Measurements from ENCODE around the gene SPATA19.

Gene SPATA19

DNA sequence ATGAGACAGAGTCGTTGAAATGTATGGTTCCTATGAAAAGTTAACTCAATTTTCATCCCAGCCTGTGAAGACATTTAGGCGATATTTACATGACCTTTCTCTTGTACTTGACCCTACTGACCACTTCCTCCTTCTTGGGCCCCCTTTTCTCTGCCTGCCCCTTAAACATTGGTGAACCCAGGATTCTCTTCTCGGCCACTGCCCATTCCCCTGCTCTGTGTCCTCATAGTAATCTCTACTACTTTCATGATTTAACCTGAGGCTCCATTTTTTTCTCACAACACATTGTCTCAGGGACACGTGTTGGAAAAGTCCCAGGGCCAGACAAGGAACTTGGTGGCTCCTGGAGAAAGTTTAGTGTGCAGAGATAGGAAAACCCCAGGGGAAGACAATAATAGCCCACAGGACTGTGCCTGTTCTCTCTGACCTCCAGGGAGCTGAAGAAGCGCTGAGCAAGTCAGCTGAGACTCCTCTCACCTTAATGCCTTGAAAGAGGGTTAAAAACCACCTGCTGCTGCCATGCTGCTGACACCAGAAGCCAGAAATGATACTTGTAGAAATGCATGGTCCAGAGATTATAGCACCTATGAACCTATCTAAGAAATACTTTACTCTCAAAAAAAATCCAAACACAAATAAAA lies 42.5 kb upstream of the SPATA19 start (continued):
- TF ChIP-seq, protein P1, sequence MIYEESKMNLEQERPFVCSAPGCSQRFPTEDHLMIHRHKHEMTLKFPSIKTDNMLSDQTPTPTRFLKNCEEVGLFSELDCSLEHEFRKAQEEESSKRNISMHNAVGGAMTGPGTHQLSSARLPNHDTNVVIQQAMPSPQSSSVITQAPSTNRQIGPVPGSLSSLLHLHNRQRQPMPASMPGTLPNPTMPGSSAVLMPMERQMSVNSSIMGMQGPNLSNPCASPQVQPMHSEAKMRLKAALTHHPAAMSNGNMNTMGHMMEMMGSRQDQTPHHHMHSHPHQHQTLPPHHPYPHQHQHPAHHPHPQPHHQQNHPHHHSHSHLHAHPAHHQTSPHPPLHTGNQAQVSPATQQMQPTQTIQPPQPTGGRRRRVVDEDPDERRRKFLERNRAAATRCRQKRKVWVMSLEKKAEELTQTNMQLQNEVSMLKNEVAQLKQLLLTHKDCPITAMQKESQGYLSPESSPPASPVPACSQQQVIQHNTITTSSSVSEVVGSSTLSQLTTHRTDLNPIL (CRISPR knock-in tag; IDR thresholded peaks at IDR 0.05; ENCODE audit: low read depth), result no peak
- TF ChIP-seq TCF4 (CRISPR knock-in tag; IDR thresholded peaks at IDR 0.05; ENCODE audit: borderline replicate concordance), result no peak
- TF ChIP-seq ESRRG (CRISPR knock-in tag; IDR thresholded peaks at IDR 0.05), result no peak
- no peak for TF ChIP-seq TOX (CRISPR knock-in tag; IDR thresholded peaks at IDR 0.05; ENCODE audit: borderline replicate concordance)
- TF ChIP-seq ZNF70 (CRISPR knock-in tag; IDR thresholded peaks at IDR 0.05), result no peak

DNA sequence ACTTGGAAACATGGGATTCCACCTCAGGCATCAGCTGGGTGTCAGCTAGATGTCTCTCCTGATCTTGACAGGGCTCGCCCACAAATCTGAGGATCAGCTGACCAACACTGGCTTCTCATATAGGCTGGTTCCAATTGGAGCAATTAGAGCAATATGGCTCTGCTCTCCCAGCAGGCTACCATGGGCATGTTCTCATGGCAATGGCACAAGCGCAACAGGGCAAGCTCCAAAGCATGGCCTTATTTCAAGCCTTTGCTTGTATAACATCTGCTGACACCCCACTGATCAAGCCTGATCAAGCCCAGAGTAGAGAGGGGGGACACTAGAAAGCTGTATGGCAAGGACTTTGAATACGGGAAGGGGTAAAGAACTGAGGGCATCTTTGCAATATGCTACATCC lies 40.7 kb upstream of the SPATA19 start:
- TF ChIP-seq, protein P2, sequence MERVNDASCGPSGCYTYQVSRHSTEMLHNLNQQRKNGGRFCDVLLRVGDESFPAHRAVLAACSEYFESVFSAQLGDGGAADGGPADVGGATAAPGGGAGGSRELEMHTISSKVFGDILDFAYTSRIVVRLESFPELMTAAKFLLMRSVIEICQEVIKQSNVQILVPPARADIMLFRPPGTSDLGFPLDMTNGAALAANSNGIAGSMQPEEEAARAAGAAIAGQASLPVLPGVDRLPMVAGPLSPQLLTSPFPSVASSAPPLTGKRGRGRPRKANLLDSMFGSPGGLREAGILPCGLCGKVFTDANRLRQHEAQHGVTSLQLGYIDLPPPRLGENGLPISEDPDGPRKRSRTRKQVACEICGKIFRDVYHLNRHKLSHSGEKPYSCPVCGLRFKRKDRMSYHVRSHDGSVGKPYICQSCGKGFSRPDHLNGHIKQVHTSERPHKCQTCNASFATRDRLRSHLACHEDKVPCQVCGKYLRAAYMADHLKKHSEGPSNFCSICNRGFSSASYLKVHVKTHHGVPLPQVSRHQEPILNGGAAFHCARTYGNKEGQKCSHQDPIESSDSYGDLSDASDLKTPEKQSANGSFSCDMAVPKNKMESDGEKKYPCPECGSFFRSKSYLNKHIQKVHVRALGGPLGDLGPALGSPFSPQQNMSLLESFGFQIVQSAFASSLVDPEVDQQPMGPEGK (CRISPR knock-in tag; IDR thresholded peaks at IDR 0.05; ENCODE audit: borderline replicate concordance), result no peak
- TF ChIP-seq, protein P3, sequence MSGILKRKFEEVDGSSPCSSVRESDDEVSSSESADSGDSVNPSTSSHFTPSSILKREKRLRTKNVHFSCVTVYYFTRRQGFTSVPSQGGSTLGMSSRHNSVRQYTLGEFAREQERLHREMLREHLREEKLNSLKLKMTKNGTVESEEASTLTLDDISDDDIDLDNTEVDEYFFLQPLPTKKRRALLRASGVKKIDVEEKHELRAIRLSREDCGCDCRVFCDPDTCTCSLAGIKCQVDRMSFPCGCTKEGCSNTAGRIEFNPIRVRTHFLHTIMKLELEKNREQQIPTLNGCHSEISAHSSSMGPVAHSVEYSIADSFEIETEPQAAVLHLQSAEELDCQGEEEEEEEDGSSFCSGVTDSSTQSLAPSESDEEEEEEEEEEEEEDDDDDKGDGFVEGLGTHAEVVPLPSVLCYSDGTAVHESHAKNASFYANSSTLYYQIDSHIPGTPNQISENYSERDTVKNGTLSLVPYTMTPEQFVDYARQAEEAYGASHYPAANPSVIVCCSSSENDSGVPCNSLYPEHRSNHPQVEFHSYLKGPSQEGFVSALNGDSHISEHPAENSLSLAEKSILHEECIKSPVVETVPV (CRISPR knock-in tag; IDR thresholded peaks at IDR 0.05), result no peak
- TF ChIP-seq, protein P1 (CRISPR knock-in tag; IDR thresholded peaks at IDR 0.05; ENCODE audit: low read depth), result no peak
- no peak for TF ChIP-seq TCF4 (CRISPR knock-in tag; IDR thresholded peaks at IDR 0.05; ENCODE audit: borderline replicate concordance)
- TF ChIP-seq BACH2 (CRISPR knock-in tag; IDR thresholded peaks at IDR 0.05; ENCODE audit: borderline replicate concordance), result no peak
- TF ChIP-seq ZNF70 (CRISPR knock-in tag; IDR thresholded peaks at IDR 0.05), result no peak
- TF ChIP-seq RARB (CRISPR knock-in tag; IDR thresholded peaks at IDR 0.05), result no peak
- no peak for TF ChIP-seq ZFP30 (CRISPR knock-in tag; IDR thresholded peaks at IDR 0.05)
- ATAC-seq, result no peak

DNA sequence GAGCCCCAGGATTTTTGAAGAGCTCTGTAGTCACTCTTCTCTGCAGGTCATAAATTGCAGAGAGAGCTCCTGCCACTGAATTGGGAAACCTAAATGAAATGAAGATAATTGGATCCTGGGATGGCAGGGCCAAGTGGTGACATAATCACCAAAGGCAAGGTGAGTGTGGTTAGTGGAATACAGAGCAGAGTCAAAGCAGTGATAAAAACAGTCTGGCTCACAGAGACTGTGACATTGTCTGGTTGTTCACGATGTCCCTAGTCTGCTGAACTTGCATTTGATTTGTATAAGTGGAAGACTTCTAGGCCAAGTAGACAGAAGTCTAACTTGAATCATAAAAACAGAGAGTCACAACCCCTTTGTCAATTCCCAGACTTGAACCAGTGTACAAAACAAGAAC lies 26.8 kb upstream of the SPATA19 start:
- TF ChIP-seq ZNF8 (CRISPR knock-in tag; IDR thresholded peaks at IDR 0.05) (no peak), ZC3H10 (CRISPR knock-in tag; IDR thresholded peaks at IDR 0.05) (no peak), TOX (CRISPR knock-in tag; IDR thresholded peaks at IDR 0.05; ENCODE audit: borderline replicate concordance) (no peak), ESRRG (CRISPR knock-in tag; IDR thresholded peaks at IDR 0.05) (no peak), ZFP30 (CRISPR knock-in tag; IDR thresholded peaks at IDR 0.05) (no peak), GLIS3 (CRISPR knock-in tag; IDR thresholded peaks at IDR 0.05) (no peak), SNAI2 (CRISPR knock-in tag; IDR thresholded peaks at IDR 0.05) (no peak), BACH2 (CRISPR knock-in tag; IDR thresholded peaks at IDR 0.05; ENCODE audit: borderline replicate concordance) (no peak), TCF4 (CRISPR knock-in tag; IDR thresholded peaks at IDR 0.05; ENCODE audit: borderline replicate concordance) (no peak)
- ATAC-seq, result no peak

DNA sequence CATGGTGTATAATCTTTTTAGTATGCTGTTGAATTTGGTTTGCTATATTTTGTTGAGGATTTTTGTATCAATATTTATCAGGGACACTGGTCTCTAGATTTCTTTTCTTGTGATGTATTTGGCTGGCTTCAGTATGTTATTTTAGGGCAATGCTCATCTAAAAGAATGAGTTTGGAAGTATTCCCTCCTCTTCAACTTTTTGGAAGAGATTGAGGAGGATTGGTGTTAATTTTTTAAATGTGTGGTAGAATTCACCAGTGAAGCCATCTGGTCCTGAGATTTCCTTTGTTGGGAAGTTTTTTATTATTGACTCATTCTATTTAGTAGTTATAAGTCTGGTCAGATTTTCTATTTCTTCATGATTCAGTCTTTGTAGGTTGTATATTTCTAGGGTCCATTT lies 22.1 kb upstream of the SPATA19 start:
- no peak for ATAC-seq
- TF ChIP-seq BACH2 (CRISPR knock-in tag; IDR thresholded peaks at IDR 0.05; ENCODE audit: borderline replicate concordance) (no peak), SNAI2 (CRISPR knock-in tag; IDR thresholded peaks at IDR 0.05) (no peak), ZFP3 (CRISPR knock-in tag; IDR thresholded peaks at IDR 0.05) (no peak), ISL1 (CRISPR knock-in tag; IDR thresholded peaks at IDR 0.05) (no peak)

DNA sequence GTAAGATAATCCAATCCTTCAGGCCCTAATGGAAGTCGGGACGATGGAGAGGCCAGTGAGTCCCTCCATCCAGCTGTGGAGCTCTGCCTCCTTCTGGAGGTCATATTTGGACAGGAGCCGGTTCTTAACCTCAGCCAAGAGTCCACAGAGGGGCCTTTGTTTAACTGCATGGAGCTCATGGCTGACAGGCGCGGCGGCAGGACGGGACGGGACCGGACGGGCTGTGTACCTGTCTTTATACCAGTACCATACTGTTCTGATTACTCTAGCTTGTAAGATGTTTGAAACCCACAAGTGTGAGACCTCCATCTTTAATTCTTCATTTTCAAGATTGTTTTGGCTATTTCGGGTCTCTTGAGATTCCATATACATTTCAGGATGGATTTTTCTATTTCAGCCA lies 20.2 kb upstream of the SPATA19 start:
- TF ChIP-seq CSDC2 (CRISPR knock-in tag; IDR thresholded peaks at IDR 0.05) (no peak), ISL1 (CRISPR knock-in tag; IDR thresholded peaks at IDR 0.05) (no peak), OSR1 (CRISPR knock-in tag; IDR thresholded peaks at IDR 0.05) (no peak)
- no peak for ATAC-seq

DNA sequence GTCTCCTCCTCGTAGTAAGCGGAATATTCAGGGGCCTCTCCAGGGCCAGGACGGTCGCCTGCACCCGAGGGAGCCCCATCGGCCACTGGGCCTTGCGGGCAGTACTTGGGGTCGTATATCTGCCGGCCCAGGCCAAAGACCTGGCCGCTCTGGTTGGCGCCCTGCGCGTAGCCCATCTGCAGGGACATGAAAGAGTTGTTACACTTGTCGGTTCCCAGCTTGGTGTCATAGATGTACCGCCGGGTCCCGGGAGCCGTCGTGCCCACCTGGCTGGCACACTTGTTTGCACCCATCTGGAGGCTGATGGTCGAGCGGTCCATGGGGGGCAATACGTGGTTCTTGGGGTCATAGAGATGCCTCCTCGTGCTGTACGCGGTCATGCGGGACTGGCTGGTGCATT lies 19.4 kb upstream of the SPATA19 start:
- ATAC-seq, result no peak
- no peak for TF ChIP-seq TOX (CRISPR knock-in tag; IDR thresholded peaks at IDR 0.05; ENCODE audit: borderline replicate concordance)
- no peak for TF ChIP-seq SNAI2 (CRISPR knock-in tag; IDR thresholded peaks at IDR 0.05)
- TF ChIP-seq, protein P1 (CRISPR knock-in tag; IDR thresholded peaks at IDR 0.05; ENCODE audit: low read depth), result no peak
- no peak for TF ChIP-seq ESRRG (CRISPR knock-in tag; IDR thresholded peaks at IDR 0.05)
- TF ChIP-seq, protein P3 (CRISPR knock-in tag; IDR thresholded peaks at IDR 0.05), result no peak
- no peak for TF ChIP-seq ARNTL (CRISPR knock-in tag; IDR thresholded peaks at IDR 0.05; ENCODE audit: borderline replicate concordance, low read depth)
- no peak for TF ChIP-seq PPARA (CRISPR knock-in tag; IDR thresholded peaks at IDR 0.05; ENCODE audit: borderline replicate concordance)
